IMR-90 (cell line): Measurements from ENCODE around the gene CHST10. TPM values are rescaled to one million over a fixed set of nuclear protein-coding genes. Genes with fewer than 3 reads are reported as not detected.

ENCODE experiments used
- ATAC-seq: fragments of 200-7000 bp; cut with Tn5 transposase; 2 replicates; pipeline ENCODE4 v1.9.1; 2020; ENCODE audit warnings: low read depth, mild to moderate bottlenecking, moderate library complexity
- BruUV-seq: library from RNA; stranded (reverse); fragments of 400-500 nt; replicated peaks from 2 replicates; lab custom pipeline; 2021; lab: Mats Ljungman, UMichigan
- CTCF ChIA-PET: fragments of 300-600 bp; formaldehyde crosslinking; extraction: SDS; loops from one replicate; lab custom pipeline; 2021; ENCODE audit warnings: antibody characterized with exemption; lab: Yijun Ruan, JAX
- POLR2A ChIA-PET: fragments of 300-600 bp; sonication (Branson Sonifier 250); formaldehyde crosslinking; loops from one replicate; lab custom pipeline; 2022; ENCODE audit warnings: antibody characterized with exemption; ENCODE audit not compliant: unreplicated experiment; lab: Charles Lee
- DNase-seq: peaks from one replicate; pipeline ENCODE4 v3.0.0; 2013
- H2AFZ ChIP-seq: replicated peaks from 2 replicates; pipeline ENCODE3; 2013; ENCODE audit warnings: low read length, mild to moderate bottlenecking; ENCODE audit not compliant: poor library complexity
- H2AK5ac ChIP-seq: 2 replicates; pipeline ENCODE4 v1.6.1; 2013; ENCODE audit warnings: low read depth, low read length, inconsistent platforms
- H2AK9ac ChIP-seq: replicated peaks from 2 replicates; pipeline ENCODE3; 2013; ENCODE audit warnings: mild to moderate bottlenecking, low read depth, low read length, moderate library complexity; ENCODE audit not compliant: poor library complexity
- H2BK120ac ChIP-seq: 2 replicates; pipeline ENCODE4 v1.6.1; 2013; ENCODE audit warnings: low read depth, low read length, inconsistent platforms
- H2BK15ac ChIP-seq: 3 replicates; pipeline ENCODE4 v1.6.1; 2013; ENCODE audit warnings: low read depth, low read length, inconsistent platforms
- H2BK20ac ChIP-seq: 2 replicates; pipeline ENCODE4 v1.6.1; 2013; ENCODE audit warnings: low read depth, mild to moderate bottlenecking, inconsistent platforms, low read length, moderate library complexity
- H2BK5ac ChIP-seq: 2 replicates; pipeline ENCODE4 v1.6.1; 2013; ENCODE audit warnings: mild to moderate bottlenecking, low read depth, low read length, inconsistent platforms; ENCODE audit not compliant: poor library complexity, severe bottlenecking
- H3K14ac ChIP-seq: replicated peaks from 2 replicates; pipeline ENCODE4 v1.6.1; 2013; ENCODE audit warnings: low read depth, low read length, inconsistent platforms
- H3K18ac ChIP-seq: 2 replicates; pipeline ENCODE4 v1.6.1; 2013; ENCODE audit warnings: low read depth, low read length, control low read depth
- H3K23ac ChIP-seq: 2 replicates; pipeline ENCODE4 v1.6.1; 2013; ENCODE audit warnings: low read depth, low read length, inconsistent platforms
- H3K27ac ChIP-seq: 2 replicates; pipeline ENCODE4 v1.5.1; 2013; ENCODE audit warnings: mild to moderate bottlenecking, control low read depth, low read length; ENCODE audit not compliant: insufficient read depth
- H3K27me3 ChIP-seq: 2 replicates; pipeline ENCODE4 v1.6.1; 2013; ENCODE audit warnings: low read length; ENCODE audit not compliant: control insufficient read depth, insufficient read depth
- H3K36me3 ChIP-seq: 2 replicates; pipeline ENCODE4 v1.6.1; 2013; ENCODE audit warnings: low read length, mixed read lengths; ENCODE audit not compliant: control insufficient read depth, insufficient read depth
- H3K4ac ChIP-seq: 2 replicates; pipeline ENCODE4 v1.6.1; 2013; ENCODE audit warnings: low read depth, low read length, inconsistent platforms
- H3K4me1 ChIP-seq: 2 replicates; pipeline ENCODE4 v1.6.1; 2013; ENCODE audit warnings: low read length, mixed read lengths; ENCODE audit not compliant: control insufficient read depth, insufficient read depth
- H3K4me2 ChIP-seq: 2 replicates; pipeline ENCODE4 v1.6.1; 2013; ENCODE audit warnings: low read depth, mild to moderate bottlenecking, control low read depth, low read length, moderate library complexity
- H3K4me3 ChIP-seq: 2 replicates; pipeline ENCODE4 v1.5.1; 2013; ENCODE audit warnings: low read depth, mild to moderate bottlenecking, control low read depth, low read length, moderate library complexity; ENCODE audit not compliant: insufficient read depth
- H3K56ac ChIP-seq: 2 replicates; pipeline ENCODE4 v1.6.1; 2013; ENCODE audit warnings: low read length, inconsistent platforms; ENCODE audit not compliant: insufficient read depth; ENCODE audit errors: extremely low read depth
- H3K79me1 ChIP-seq, 2 experiments: 2 replicates each; pipeline ENCODE4 v1.6.1; 2013; ENCODE audit warnings: low read length in 2 of 2, inconsistent platforms in 1 of 2, low read depth in 1 of 2
- H3K9ac ChIP-seq: 2 replicates; pipeline ENCODE4 v1.6.1; 2013; ENCODE audit warnings: low read depth, low read length, control low read depth
- H3K9me1 ChIP-seq: 2 replicates; pipeline ENCODE4 v1.6.1; 2013; ENCODE audit warnings: low read length, inconsistent platforms; ENCODE audit not compliant: insufficient read depth
- H3K9me3 ChIP-seq: 2 replicates; pipeline ENCODE4 v1.6.1; 2013; ENCODE audit warnings: low read length; ENCODE audit not compliant: control insufficient read depth, insufficient read depth
- H4K20me1 ChIP-seq: 2 replicates; pipeline ENCODE4 v1.6.1; 2013; ENCODE audit warnings: low read length, inconsistent platforms; ENCODE audit not compliant: insufficient read depth
- H4K5ac ChIP-seq: 2 replicates; pipeline ENCODE4 v1.6.1; 2013; ENCODE audit warnings: mild to moderate bottlenecking, low read depth, low read length, control low read depth
- H4K8ac ChIP-seq, 2 experiments: 2 replicates each; pipeline ENCODE4 v1.6.1; 2013; ENCODE audit warnings: low read depth in 2 of 2, low read length in 2 of 2, control low read depth in 1 of 2, inconsistent platforms in 1 of 2
- H4K91ac ChIP-seq: 2 replicates; pipeline ENCODE4 v1.6.1; 2013; ENCODE audit warnings: low read depth, low read length, inconsistent platforms; ENCODE audit not compliant: insufficient read depth
- BHLHE40 ChIP-seq: fragments of 150-350 bp; IDR thresholded peaks from 2 replicates; pipeline ENCODE4 v1.6.1; 2016; ENCODE audit warnings: mild to moderate bottlenecking, low read depth, low read length
- WGBS, 2 experiments: methylation state at CpG; one replicate each; pipeline versions ENCODE4 v1.1.5 to v1.1.7; 2013; ENCODE audit warnings: missing lambda C conversion rate in 2 of 2; ENCODE audit not compliant: insufficient read length in 1 of 2; ENCODE audit errors: extremely low coverage in 2 of 2; 5-methylcytosine and 5-hydroxymethylcytosine counted together
- dilution Hi-C: fragments of 300-500 bp; cut with HindIII; formaldehyde crosslinking; loops from one replicate; pipeline ENCODE4 v1.14.3; 2018; ENCODE audit warnings: low sequenced_read_pairs; ENCODE audit not compliant: unreplicated experiment
- in situ Hi-C: fragments of 300-500 bp; cut with MboI; formaldehyde crosslinking; loops from 3 replicates; pipeline ENCODE4 v1.14.3; 2019; ENCODE audit warnings: low sequenced_read_pairs, inconsistent platforms, mixed read lengths
- intact Hi-C: fragments of 100-400 bp; cut with micrococcal nuclease; formaldehyde crosslinking; loops from 2 replicates; pipeline ENCODE4 v1.10.0; 2022
- polyA plus RNA-seq, 3 experiments: library from polyadenylated mRNA; depleted of rRNA; stranded (reverse); fragments of >200 nt; gene quantifications; 2 replicates each; pipeline ENCODE4 v1.2.3, GENCODE V29; 2012; ENCODE audit warnings: low replicate concordance in 1 of 3
- total RNA-seq: library from RNA; depleted of rRNA; stranded (reverse); fragments of >200 nt; gene quantifications from 2 replicates; pipeline ENCODE4 v1.2.3, GENCODE V29; 2012

Gene CHST10
- total and polyA plus RNA-seq, 2 of the 4 experiments (the other 2 are of a cell fraction), result 6.9 to 8.6 TPM

DNA sequence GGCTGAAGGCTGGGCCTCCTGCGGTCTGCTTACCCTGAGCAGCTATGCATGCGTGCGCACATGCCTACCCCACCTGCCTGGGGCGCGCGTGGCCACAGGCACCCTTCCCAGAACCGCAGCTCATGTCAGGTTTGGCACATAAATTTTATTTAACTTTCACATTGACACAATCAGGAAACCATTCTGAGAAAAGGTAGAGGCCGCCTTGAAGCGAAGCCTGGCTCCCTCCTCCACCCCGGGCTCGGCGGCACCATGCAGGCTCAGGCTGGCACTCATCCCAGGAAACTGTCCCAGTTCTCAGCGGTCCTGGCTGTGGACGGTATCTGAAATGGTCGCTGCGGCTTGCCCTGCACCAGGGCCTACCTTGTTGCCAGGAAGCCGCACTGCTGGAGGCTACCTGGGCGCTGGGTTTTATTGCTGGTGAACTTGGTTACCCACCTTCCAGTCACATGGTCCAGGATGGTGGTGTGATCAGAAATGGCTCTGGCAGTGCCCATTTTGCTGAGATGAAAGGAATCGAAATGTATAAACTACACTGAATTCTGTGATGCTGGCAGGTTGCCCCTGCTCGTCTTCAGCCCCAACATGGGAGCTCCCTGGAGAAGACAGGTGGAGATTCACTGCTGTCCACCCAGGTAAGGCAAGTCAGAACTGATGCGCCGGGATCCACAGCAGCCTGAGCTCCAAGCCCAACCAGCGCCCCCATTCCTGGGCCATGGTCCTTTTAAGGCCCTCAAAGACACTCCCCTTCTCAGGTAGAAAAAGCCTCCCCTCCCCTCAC lies 25.5 kb downstream of the CHST10 start:
- dilution Hi-C loops (no loop called here), intact Hi-C loops (no loop called here), in situ Hi-C loops (loop anchor here (25.0 kb wide), 2 partner anchors 680 to 855 kb away; no protein-coding TSS in a partner anchor)
- no peak overlapping the region for H3K27ac ChIP-seq
- DNase-seq (no peak), ATAC-seq (no peak)
- H3K36me3 ChIP-seq, result peaks cover 10% of the 10 kb centered on the region
- WGBS, 2 experiments, result 92% methylated on average over 15 of the region's 23 CpGs; no CpG with 5 or more reads in 1 of the 2 experiments
- peaks cover 1% of the 10 kb centered on the region; the same call in 1 of the 2 replicates for H3K4me1 ChIP-seq
- no TSS peak for BruUV-seq
- no peak overlapping the region for H3K9ac ChIP-seq
- H2AK5ac ChIP-seq, result no peak overlapping the region
- no peak overlapping the region for H3K14ac ChIP-seq
- H3K18ac ChIP-seq, result no peak overlapping the region
- no peak overlapping the region for H3K4me3 ChIP-seq
- no peaks in the 10 kb centered on the region for H4K20me1 ChIP-seq
- no peaks in the 10 kb centered on the region for H3K79me1 ChIP-seq
- H2BK5ac ChIP-seq, result no peak overlapping the region
- H3K4me2 ChIP-seq, result no peak overlapping the region
- H4K8ac ChIP-seq, result no peak overlapping the region
- no peaks in the 10 kb centered on the region for H3K9me3 ChIP-seq
- H2AK9ac ChIP-seq, result no peak overlapping the region
- no peak overlapping the region for H4K5ac ChIP-seq
- no peak overlapping the region for H4K91ac ChIP-seq
- H3K9me1 ChIP-seq, result no peaks in the 10 kb centered on the region; the same call in 1 of the 2 replicates
- H2AFZ ChIP-seq, result no peak overlapping the region
- no peak overlapping the region for H2BK15ac ChIP-seq
- no peak for TF ChIP-seq BHLHE40
- POLR2A ChIA-PET, result no interaction called here
- no peak overlapping the region for H3K56ac ChIP-seq
- CTCF ChIA-PET, result no interaction called here
- H3K4ac ChIP-seq, result no peak overlapping the region
- no peak overlapping the region for H2BK20ac ChIP-seq
- H3K27me3 ChIP-seq, result peaks cover 7% of the 10 kb centered on the region
- H2BK120ac ChIP-seq, result no peak overlapping the region
- H3K23ac ChIP-seq, result no peak overlapping the region
